ENCODE results near the gene SLC22A1. TPM values are rescaled to one million over a fixed set of nuclear protein-coding genes. Genes with fewer than 3 reads are reported as not detected.

SLC22A1 gene
- total RNA-seq, 1 experiment from 2014 or later = 1.2 TPM

GRCh38 chr6:160118620-160119229 is 2.9 kb upstream of the SLC22A1 start (continued):
- no peak for TF ChIP-seq E2F1 (CRISPR knock-in tag; IDR thresholded peaks at IDR 0.05)
- TF ChIP-seq TP53 (CRISPR knock-in tag; IDR thresholded peaks at IDR 0.05) = no peak
- TF ChIP-seq GABPB1 (CRISPR knock-in tag; IDR thresholded peaks at IDR 0.05) = no peak
- TF ChIP-seq KAT7 (CRISPR knock-in tag; IDR thresholded peaks at IDR 0.05; ENCODE audit: borderline replicate concordance) = no peak
- no peak for TF ChIP-seq SP1 (CRISPR knock-in tag; conservative IDR thresholded peaks at IDR 0.05)
- TF ChIP-seq, protein P1, sequence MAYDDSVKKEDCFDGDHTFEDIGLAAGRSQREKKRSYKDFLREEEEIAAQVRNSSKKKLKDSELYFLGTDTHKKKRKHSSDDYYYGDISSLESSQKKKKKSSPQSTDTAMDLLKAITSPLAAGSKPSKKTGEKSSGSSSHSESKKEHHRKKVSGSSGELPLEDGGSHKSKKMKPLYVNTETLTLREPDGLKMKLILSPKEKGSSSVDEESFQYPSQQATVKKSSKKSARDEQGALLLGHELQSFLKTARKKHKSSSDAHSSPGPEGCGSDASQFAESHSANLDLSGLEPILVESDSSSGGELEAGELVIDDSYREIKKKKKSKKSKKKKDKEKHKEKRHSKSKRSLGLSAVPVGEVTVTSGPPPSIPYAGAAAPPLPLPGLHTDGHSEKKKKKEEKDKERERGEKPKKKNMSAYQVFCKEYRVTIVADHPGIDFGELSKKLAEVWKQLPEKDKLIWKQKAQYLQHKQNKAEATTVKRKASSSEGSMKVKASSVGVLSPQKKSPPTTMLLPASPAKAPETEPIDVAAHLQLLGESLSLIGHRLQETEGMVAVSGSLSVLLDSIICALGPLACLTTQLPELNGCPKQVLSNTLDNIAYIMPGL (CRISPR knock-in tag; IDR thresholded peaks at IDR 0.05) = no peak

DNA sequence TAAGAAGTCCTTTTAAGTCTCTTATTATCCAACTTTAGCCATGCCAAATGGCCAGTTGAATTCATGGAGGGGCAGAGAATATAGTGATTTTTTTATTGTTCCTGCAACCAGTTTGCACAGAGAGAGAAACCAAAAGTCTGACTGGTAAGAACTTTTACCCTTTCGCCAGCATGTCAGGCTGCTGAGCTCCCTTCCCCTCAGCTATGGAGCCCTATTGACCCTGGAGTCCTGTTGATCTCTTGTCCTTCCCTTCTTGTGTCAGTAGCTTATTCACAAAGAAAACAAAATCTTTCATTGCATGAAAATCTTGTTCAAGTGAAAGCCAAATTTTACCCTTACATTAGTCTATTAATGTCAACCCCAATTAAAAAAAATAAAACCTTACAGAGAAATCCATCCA is 1.5 kb upstream of the SLC22A1 start:
- Mint-ChIP-seq H3K4me1 (no peaks in the 10 kb centered on the region), H3K4me3 (no peak overlapping the region), H3K36me3 (peaks cover 6% of the 10 kb centered on the region), H3K9me3 (peaks cover 27% of the 10 kb centered on the region), H3K27me3 (ENCODE audit: low read depth) (no peaks in the 10 kb centered on the region), H3K27ac (no peak overlapping the region)
- ATAC-seq = no peak
- CTCF ChIA-PET = no interaction called here
- TF ChIP-seq CREM (CRISPR knock-in tag; IDR thresholded peaks at IDR 0.05) (no peak), NFATC4 (CRISPR knock-in tag; IDR thresholded peaks at IDR 0.05) (no peak), E2F1 (CRISPR knock-in tag; IDR thresholded peaks at IDR 0.05) (no peak), ZNF671 (CRISPR knock-in tag; IDR thresholded peaks at IDR 0.05) (no peak), MYBL2 (CRISPR knock-in tag; IDR thresholded peaks at IDR 0.05) (no peak), GTF2I (CRISPR knock-in tag; conservative IDR thresholded peaks at IDR 0.05) (no peak), ATF3 (CRISPR knock-in tag; conservative IDR thresholded peaks at IDR 0.05) (no peak), E2F5 (CRISPR knock-in tag; IDR thresholded peaks at IDR 0.05) (no peak), SP1 (CRISPR knock-in tag; conservative IDR thresholded peaks at IDR 0.05) (no peak), FOXP1 (CRISPR knock-in tag; IDR thresholded peaks at IDR 0.05; ENCODE audit: borderline replicate concordance) (no peak), ZBTB21 (CRISPR knock-in tag; IDR thresholded peaks at IDR 0.05; ENCODE audit: borderline replicate concordance) (no peak), ZNF232 (CRISPR knock-in tag; IDR thresholded peaks at IDR 0.05) (no peak), ESRRA (CRISPR knock-in tag; IDR thresholded peaks at IDR 0.05; ENCODE audit: borderline replicate concordance) (no peak), MAX (CRISPR knock-in tag; IDR thresholded peaks at IDR 0.05) (no peak)
- POLR2A ChIA-PET = no interaction called here
- DNase-seq (ENCODE audit: low spot score) = no peak

GRCh38 chr6:160121981-160122380 is 366 bp downstream of the SLC22A1 start:
- no peak for DNase-seq (ENCODE audit: low spot score)
- H3K27ac Mint-ChIP-seq = no peak overlapping the region
- POLR2A ChIA-PET = no interaction called here
- no peak for ATAC-seq
- H3K9me3 Mint-ChIP-seq = peaks cover 27% of the 10 kb centered on the region
- H3K4me1 Mint-ChIP-seq = no peaks in the 10 kb centered on the region
- H3K4me3 Mint-ChIP-seq = no peak overlapping the region
- CTCF ChIA-PET = no interaction called here
- H3K36me3 Mint-ChIP-seq = peaks cover 6% of the 10 kb centered on the region
- H3K27me3 Mint-ChIP-seq (ENCODE audit: low read depth) = no peaks in the 10 kb centered on the region
- TF ChIP-seq TCF7 (CRISPR knock-in tag; IDR thresholded peaks at IDR 0.05; ENCODE audit: low read depth) (no peak), JAZF1 (CRISPR knock-in tag; IDR thresholded peaks at IDR 0.05) (no peak), PRRX2 (CRISPR knock-in tag; IDR thresholded peaks at IDR 0.05) (no peak), RELA (CRISPR knock-in tag; IDR thresholded peaks at IDR 0.05; ENCODE audit: borderline replicate concordance) (no peak), MLX (CRISPR knock-in tag; IDR thresholded peaks at IDR 0.05) (no peak), ZNF263 (CRISPR knock-in tag; IDR thresholded peaks at IDR 0.05; ENCODE audit: low read depth) (no peak), ZNF396 (CRISPR knock-in tag; IDR thresholded peaks at IDR 0.05; ENCODE audit: borderline replicate concordance) (no peak), SOX15 (CRISPR knock-in tag; IDR thresholded peaks at IDR 0.05) (no peak)
- TF ChIP-seq, protein P2, sequence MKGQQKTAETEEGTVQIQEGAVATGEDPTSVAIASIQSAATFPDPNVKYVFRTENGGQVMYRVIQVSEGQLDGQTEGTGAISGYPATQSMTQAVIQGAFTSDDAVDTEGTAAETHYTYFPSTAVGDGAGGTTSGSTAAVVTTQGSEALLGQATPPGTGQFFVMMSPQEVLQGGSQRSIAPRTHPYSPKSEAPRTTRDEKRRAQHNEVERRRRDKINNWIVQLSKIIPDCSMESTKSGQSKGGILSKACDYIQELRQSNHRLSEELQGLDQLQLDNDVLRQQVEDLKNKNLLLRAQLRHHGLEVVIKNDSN (CRISPR knock-in tag; IDR thresholded peaks at IDR 0.05) = no peak
- TF ChIP-seq, protein P3, sequence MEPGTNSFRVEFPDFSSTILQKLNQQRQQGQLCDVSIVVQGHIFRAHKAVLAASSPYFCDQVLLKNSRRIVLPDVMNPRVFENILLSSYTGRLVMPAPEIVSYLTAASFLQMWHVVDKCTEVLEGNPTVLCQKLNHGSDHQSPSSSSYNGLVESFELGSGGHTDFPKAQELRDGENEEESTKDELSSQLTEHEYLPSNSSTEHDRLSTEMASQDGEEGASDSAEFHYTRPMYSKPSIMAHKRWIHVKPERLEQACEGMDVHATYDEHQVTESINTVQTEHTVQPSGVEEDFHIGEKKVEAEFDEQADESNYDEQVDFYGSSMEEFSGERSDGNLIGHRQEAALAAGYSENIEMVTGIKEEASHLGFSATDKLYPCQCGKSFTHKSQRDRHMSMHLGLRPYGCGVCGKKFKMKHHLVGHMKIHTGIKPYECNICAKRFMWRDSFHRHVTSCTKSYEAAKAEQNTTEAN (CRISPR knock-in tag; IDR thresholded peaks at IDR 0.05) = no peak
